IMR-90 (cell line): Measurements from ENCODE around the gene SYNPO2. TPM values are rescaled to one million over a fixed set of nuclear protein-coding genes. Genes with fewer than 3 reads are reported as not detected.

Experiments
- ATAC-seq: fragments of 200-7000 bp; cut with Tn5 transposase; 2 replicates; pipeline ENCODE4 v1.9.1; 2020; ENCODE audit warnings: low read depth, mild to moderate bottlenecking, moderate library complexity
- BruUV-seq: library from RNA; stranded (reverse); fragments of 400-500 nt; replicated peaks from 2 replicates; lab custom pipeline; 2021; lab: Mats Ljungman, UMichigan
- CTCF ChIA-PET: fragments of 300-600 bp; formaldehyde crosslinking; extraction: SDS; loops from one replicate; lab custom pipeline; 2021; ENCODE audit warnings: antibody characterized with exemption; lab: Yijun Ruan, JAX
- POLR2A ChIA-PET: fragments of 300-600 bp; sonication (Branson Sonifier 250); formaldehyde crosslinking; loops from one replicate; lab custom pipeline; 2022; ENCODE audit warnings: antibody characterized with exemption; ENCODE audit not compliant: unreplicated experiment; lab: Charles Lee
- DNase-seq: peaks from one replicate; pipeline ENCODE4 v3.0.0; 2013
- H2AFZ ChIP-seq: replicated peaks from 2 replicates; pipeline ENCODE3; 2013; ENCODE audit warnings: low read length, mild to moderate bottlenecking; ENCODE audit not compliant: poor library complexity
- H2AK5ac ChIP-seq: 2 replicates; pipeline ENCODE4 v1.6.1; 2013; ENCODE audit warnings: low read depth, low read length, inconsistent platforms
- H2AK9ac ChIP-seq: replicated peaks from 2 replicates; pipeline ENCODE3; 2013; ENCODE audit warnings: mild to moderate bottlenecking, low read depth, low read length, moderate library complexity; ENCODE audit not compliant: poor library complexity
- H2BK120ac ChIP-seq: 2 replicates; pipeline ENCODE4 v1.6.1; 2013; ENCODE audit warnings: low read depth, low read length, inconsistent platforms
- H2BK15ac ChIP-seq: 3 replicates; pipeline ENCODE4 v1.6.1; 2013; ENCODE audit warnings: low read depth, low read length, inconsistent platforms
- H2BK20ac ChIP-seq: 2 replicates; pipeline ENCODE4 v1.6.1; 2013; ENCODE audit warnings: low read depth, mild to moderate bottlenecking, inconsistent platforms, low read length, moderate library complexity
- H2BK5ac ChIP-seq: 2 replicates; pipeline ENCODE4 v1.6.1; 2013; ENCODE audit warnings: mild to moderate bottlenecking, low read depth, low read length, inconsistent platforms; ENCODE audit not compliant: poor library complexity, severe bottlenecking
- H3K14ac ChIP-seq: replicated peaks from 2 replicates; pipeline ENCODE4 v1.6.1; 2013; ENCODE audit warnings: low read depth, low read length, inconsistent platforms
- H3K18ac ChIP-seq: 2 replicates; pipeline ENCODE4 v1.6.1; 2013; ENCODE audit warnings: low read depth, low read length, control low read depth
- H3K23ac ChIP-seq: 2 replicates; pipeline ENCODE4 v1.6.1; 2013; ENCODE audit warnings: low read depth, low read length, inconsistent platforms
- H3K27ac ChIP-seq: 2 replicates; pipeline ENCODE4 v1.5.1; 2013; ENCODE audit warnings: mild to moderate bottlenecking, control low read depth, low read length; ENCODE audit not compliant: insufficient read depth
- H3K27me3 ChIP-seq: 2 replicates; pipeline ENCODE4 v1.6.1; 2013; ENCODE audit warnings: low read length; ENCODE audit not compliant: control insufficient read depth, insufficient read depth
- H3K36me3 ChIP-seq: 2 replicates; pipeline ENCODE4 v1.6.1; 2013; ENCODE audit warnings: low read length, mixed read lengths; ENCODE audit not compliant: control insufficient read depth, insufficient read depth
- H3K4ac ChIP-seq: 2 replicates; pipeline ENCODE4 v1.6.1; 2013; ENCODE audit warnings: low read depth, low read length, inconsistent platforms
- H3K4me1 ChIP-seq: 2 replicates; pipeline ENCODE4 v1.6.1; 2013; ENCODE audit warnings: low read length, mixed read lengths; ENCODE audit not compliant: control insufficient read depth, insufficient read depth
- H3K4me2 ChIP-seq: 2 replicates; pipeline ENCODE4 v1.6.1; 2013; ENCODE audit warnings: low read depth, mild to moderate bottlenecking, control low read depth, low read length, moderate library complexity
- H3K4me3 ChIP-seq: 2 replicates; pipeline ENCODE4 v1.5.1; 2013; ENCODE audit warnings: low read depth, mild to moderate bottlenecking, control low read depth, low read length, moderate library complexity; ENCODE audit not compliant: insufficient read depth
- H3K56ac ChIP-seq: 2 replicates; pipeline ENCODE4 v1.6.1; 2013; ENCODE audit warnings: low read length, inconsistent platforms; ENCODE audit not compliant: insufficient read depth; ENCODE audit errors: extremely low read depth
- H3K79me1 ChIP-seq, 2 experiments: 2 replicates each; pipeline ENCODE4 v1.6.1; 2013; ENCODE audit warnings: low read length in 2 of 2, inconsistent platforms in 1 of 2, low read depth in 1 of 2
- H3K9ac ChIP-seq: 2 replicates; pipeline ENCODE4 v1.6.1; 2013; ENCODE audit warnings: low read depth, low read length, control low read depth
- H3K9me1 ChIP-seq: 2 replicates; pipeline ENCODE4 v1.6.1; 2013; ENCODE audit warnings: low read length, inconsistent platforms; ENCODE audit not compliant: insufficient read depth
- H3K9me3 ChIP-seq: 2 replicates; pipeline ENCODE4 v1.6.1; 2013; ENCODE audit warnings: low read length; ENCODE audit not compliant: control insufficient read depth, insufficient read depth
- H4K20me1 ChIP-seq: 2 replicates; pipeline ENCODE4 v1.6.1; 2013; ENCODE audit warnings: low read length, inconsistent platforms; ENCODE audit not compliant: insufficient read depth
- H4K5ac ChIP-seq: 2 replicates; pipeline ENCODE4 v1.6.1; 2013; ENCODE audit warnings: mild to moderate bottlenecking, low read depth, low read length, control low read depth
- H4K8ac ChIP-seq, 2 experiments: 2 replicates each; pipeline ENCODE4 v1.6.1; 2013; ENCODE audit warnings: low read depth in 2 of 2, low read length in 2 of 2, control low read depth in 1 of 2, inconsistent platforms in 1 of 2
- H4K91ac ChIP-seq: 2 replicates; pipeline ENCODE4 v1.6.1; 2013; ENCODE audit warnings: low read depth, low read length, inconsistent platforms; ENCODE audit not compliant: insufficient read depth
- CEBPB ChIP-seq: IDR thresholded peaks from 2 replicates; pipeline ENCODE4 v1.6.1; 2012; ENCODE audit warnings: low read depth, low read length, improper control_type of control experiment
- FOS ChIP-seq: fragments of 150-350 bp; IDR thresholded peaks from 2 replicates; pipeline ENCODE4 v1.6.1; 2016; ENCODE audit warnings: low read depth, low read length
- POLR2A ChIP-seq: IDR thresholded peaks from 2 replicates; pipeline ENCODE4 v1.6.1; 2012; ENCODE audit warnings: mild to moderate bottlenecking, low read depth, low read length
- RFX5 ChIP-seq: IDR thresholded peaks from 2 replicates; pipeline ENCODE4 v1.8.0; 2012; ENCODE audit warnings: low read depth, mild to moderate bottlenecking, low read length, moderate library complexity
- SMC3 ChIP-seq: fragments of 150-350 bp; IDR thresholded peaks from 2 replicates; pipeline ENCODE4 v1.6.1; 2016; ENCODE audit warnings: low read depth, mild to moderate bottlenecking, antibody characterized with exemption, low read length, moderate library complexity
- WGBS, 2 experiments: methylation state at CpG; one replicate each; pipeline versions ENCODE4 v1.1.5 to v1.1.7; 2013; ENCODE audit warnings: missing lambda C conversion rate in 2 of 2; ENCODE audit not compliant: insufficient read length in 1 of 2; ENCODE audit errors: extremely low coverage in 2 of 2; 5-methylcytosine and 5-hydroxymethylcytosine counted together
- dilution Hi-C: fragments of 300-500 bp; cut with HindIII; formaldehyde crosslinking; loops from one replicate; pipeline ENCODE4 v1.14.3; 2018; ENCODE audit warnings: low sequenced_read_pairs; ENCODE audit not compliant: unreplicated experiment
- in situ Hi-C: fragments of 300-500 bp; cut with MboI; formaldehyde crosslinking; loops from 3 replicates; pipeline ENCODE4 v1.14.3; 2019; ENCODE audit warnings: low sequenced_read_pairs, inconsistent platforms, mixed read lengths
- intact Hi-C: fragments of 100-400 bp; cut with micrococcal nuclease; formaldehyde crosslinking; loops from 2 replicates; pipeline ENCODE4 v1.10.0; 2022
- polyA plus RNA-seq, 3 experiments: library from polyadenylated mRNA; depleted of rRNA; stranded (reverse); fragments of >200 nt; gene quantifications; 2 replicates each; pipeline ENCODE4 v1.2.3, GENCODE V29; 2012; ENCODE audit warnings: low replicate concordance in 1 of 3
- total RNA-seq: library from RNA; depleted of rRNA; stranded (reverse); fragments of >200 nt; gene quantifications from 2 replicates; pipeline ENCODE4 v1.2.3, GENCODE V29; 2012
- TF ChIP-seq, protein P1 (sequence below): fragments of 150-350 bp; IDR thresholded peaks from 2 replicates; pipeline ENCODE4 v1.6.1; 2017; ENCODE audit warnings: mild to moderate bottlenecking, antibody characterized with exemption, low read length, low read depth

Gene SYNPO2
- total and polyA plus RNA-seq, 2 of the 4 experiments (the other 2 are of a cell fraction) = 0.99 to 1.8 TPM

DNA sequence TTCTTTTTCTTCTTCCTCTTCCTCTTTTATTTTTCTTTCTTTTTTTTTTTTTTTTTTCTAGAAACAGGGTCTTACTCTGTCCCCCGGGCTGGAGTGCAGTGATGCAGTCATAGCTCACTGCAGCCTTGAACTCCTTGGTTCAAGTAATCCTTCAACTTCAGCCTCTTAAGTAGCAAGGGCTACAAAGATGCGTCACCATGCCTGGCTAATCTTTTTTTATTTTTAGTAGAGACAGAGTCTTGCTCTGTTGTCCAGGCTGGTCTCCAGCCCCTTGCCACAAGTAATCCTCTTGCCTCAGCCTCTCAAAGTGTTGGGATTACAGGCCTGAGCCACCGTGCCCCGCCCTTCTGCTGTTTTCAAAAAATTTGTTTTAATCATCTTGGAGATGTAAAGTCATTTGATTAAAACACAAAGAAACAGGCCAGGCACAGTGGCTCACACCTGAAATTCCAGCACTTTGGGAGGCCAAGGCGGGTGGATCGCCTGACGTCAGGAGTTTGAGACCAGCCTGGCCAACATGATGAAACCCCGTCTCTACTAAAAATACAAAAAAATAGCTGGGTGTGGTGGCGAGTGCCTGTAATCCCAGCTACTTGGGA, 28.1 kb downstream of the SYNPO2 start:
- Histone ChIP-seq H3K36me3 (no peaks in the 10 kb centered on the region), H3K27ac (no peak overlapping the region), H3K9me1 (no peaks in the 10 kb centered on the region; the same call in 1 of the 2 replicates), H3K56ac (no peak overlapping the region), H3K27me3 (no peaks in the 10 kb centered on the region), H3K23ac (no peak overlapping the region), H2AFZ (peak overlapping the region; percentile 72), H2AK9ac (peak overlapping the region; percentile 73), H3K79me1 (no peaks in the 10 kb centered on the region), H3K4me3 (no peak overlapping the region), H3K18ac (no peak overlapping the region), H2AK5ac (peak overlapping the region; percentile 70; the same call in 1 of the 2 replicates), H4K91ac (peak overlapping the region; percentile 75), H2BK120ac (peak overlapping the region; percentile 61), H3K9me3 (no peaks in the 10 kb centered on the region), H3K4me1 (peaks cover 2% of the 10 kb centered on the region), H3K9ac (no peak overlapping the region), H2BK15ac (peak overlapping the region; percentile 77; the same call in 2 of the 3 replicates), H3K4ac (peak overlapping the region; percentile 86), H4K20me1 (no peaks in the 10 kb centered on the region), H4K5ac (no peak overlapping the region), H2BK5ac (no peak overlapping the region), H4K8ac (peak overlapping the region; percentile 59 to 63; a peak in 2 of 4 replicates), H3K14ac (peak overlapping the region; percentile 78; the same call in 1 of the 2 replicates), H2BK20ac (peak overlapping the region; percentile 92), H3K4me2 (no peak overlapping the region)
- BruUV-seq = no TSS peak
- no peak for TF ChIP-seq POLR2A
- TF ChIP-seq FOS = no peak
- TF ChIP-seq CEBPB = no peak
- TF ChIP-seq RFX5 = no peak
- TF ChIP-seq SMC3 = no peak
- TF ChIP-seq, protein P1, sequence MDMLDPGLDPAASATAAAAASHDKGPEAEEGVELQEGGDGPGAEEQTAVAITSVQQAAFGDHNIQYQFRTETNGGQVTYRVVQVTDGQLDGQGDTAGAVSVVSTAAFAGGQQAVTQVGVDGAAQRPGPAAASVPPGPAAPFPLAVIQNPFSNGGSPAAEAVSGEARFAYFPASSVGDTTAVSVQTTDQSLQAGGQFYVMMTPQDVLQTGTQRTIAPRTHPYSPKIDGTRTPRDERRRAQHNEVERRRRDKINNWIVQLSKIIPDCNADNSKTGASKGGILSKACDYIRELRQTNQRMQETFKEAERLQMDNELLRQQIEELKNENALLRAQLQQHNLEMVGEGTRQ = no peak
- in situ Hi-C loops (no loop called here), dilution Hi-C loops (no loop called here), intact Hi-C loops (loop anchor here (5.0 kb wide), 1 partner anchor 51 kb away; no protein-coding TSS in a partner anchor)
- CTCF ChIA-PET = interaction anchor here (1.0 kb wide), 1 partner anchor 11 kb away, joined by 3 read pairs; no protein-coding TSS in a partner anchor
- no CpG with 5 or more reads among the region's 9 CpGs for WGBS, 2 experiments
- POLR2A ChIA-PET = no interaction called here
- ATAC-seq (no peak), DNase-seq (no peak)
